ENCODE results near the gene JUNB. TPM values are rescaled to one million over a fixed set of nuclear protein-coding genes. Genes with fewer than 3 reads are reported as not detected.

The JUNB gene
- total RNA-seq, 1 experiment from 2014 or later: 194 TPM

DNA sequence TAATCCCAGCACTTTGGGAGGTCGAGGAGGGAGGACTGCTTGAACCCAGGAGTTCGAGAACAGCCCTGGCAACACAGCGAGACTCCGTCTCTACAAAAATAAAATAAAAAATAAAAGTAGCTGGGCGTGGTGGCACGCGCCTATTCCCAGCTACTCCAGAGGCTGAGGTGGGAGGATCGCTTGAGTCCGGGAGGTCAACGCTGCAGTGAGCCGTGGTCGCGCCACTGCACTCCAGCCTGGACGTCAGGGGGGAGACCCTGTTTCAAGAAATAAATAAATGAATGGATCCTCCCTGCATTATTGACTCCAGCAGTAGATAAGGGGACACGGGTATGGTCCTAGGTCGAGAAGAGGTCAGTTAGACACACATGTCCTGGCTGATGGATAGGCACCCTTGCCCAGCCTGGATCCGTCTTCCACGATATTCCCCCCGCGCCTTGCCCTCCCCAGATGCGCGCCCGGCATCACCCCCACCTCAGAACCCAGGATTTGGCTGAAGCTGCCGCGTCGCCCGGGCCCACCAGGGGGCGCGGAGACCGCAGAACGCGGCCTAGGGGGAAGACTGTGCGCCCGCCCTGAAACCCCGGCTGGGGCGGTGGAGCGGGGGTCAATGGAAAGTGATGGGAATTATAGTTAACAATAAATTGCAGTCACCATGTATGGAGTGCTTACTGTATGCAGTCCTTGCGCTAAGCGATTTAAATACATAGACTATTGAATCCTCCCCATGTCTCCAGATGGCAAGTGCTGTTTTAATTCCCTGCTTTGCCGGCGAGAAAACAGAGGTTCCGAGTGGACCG lies 13.9 kb upstream of the JUNB start (continued):
- TF ChIP-seq EGR1 (IDR thresholded peaks at IDR 0.05; ENCODE audit: low read depth): no peak

DNA sequence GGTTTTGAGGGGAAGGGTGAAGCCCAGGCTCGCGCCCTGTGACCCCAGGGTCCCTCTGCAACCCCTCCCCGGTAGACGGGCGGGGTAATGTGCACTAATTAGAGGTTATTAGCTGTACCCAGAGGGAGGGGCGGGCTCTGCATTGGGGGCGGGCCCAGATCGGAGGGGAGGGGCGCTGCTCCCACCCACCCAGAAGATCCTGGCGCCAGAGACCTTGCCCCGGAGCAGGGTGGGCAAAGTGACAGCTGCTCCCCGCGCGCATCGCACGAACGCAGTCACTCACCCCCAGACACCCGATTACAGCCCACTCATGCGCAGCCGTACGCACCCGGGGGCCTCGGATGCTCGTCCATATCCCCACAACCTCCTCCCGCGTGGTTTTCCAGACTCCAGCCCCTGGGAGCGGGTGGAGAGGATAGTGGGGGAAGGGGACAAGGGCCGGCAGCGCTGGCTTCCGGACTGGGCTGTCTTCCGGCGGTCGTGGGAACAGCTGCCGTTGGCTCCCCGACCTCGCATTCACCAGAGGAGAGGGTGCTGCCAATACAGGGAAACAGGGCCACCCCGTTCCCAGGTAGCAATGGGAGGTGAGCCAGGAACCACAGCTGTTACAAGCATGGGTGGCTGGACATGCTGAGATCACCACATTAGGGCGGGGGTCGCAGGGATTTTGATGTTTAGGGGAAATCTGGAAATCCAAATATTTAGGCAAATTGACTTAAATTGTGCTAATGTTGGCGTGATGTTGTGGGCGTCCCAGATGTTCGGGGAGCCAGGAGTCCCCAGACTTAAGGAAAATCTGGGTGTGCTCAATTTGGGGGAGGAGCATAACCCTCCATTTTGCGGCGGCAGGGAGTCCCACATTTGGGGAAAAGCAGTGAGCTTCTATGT lies 13.0 kb upstream of the JUNB start:
- H3K9ac ChIP-seq (ENCODE audit: low read length): peak overlapping the region; percentile 78
- ATAC-seq (peak; percentile 26), DNase-seq (ENCODE audit: low read depth, low spot score) (no peak)
- no peaks in the 10 kb centered on the region for H3K36me3 ChIP-seq (ENCODE audit: control insufficient read depth in 1 of 2, insufficient read depth in 2 of 2, low read length in 2 of 2)
- no peaks in the 10 kb centered on the region for H3K9me3 ChIP-seq (ENCODE audit: control insufficient read depth in 1 of 2, insufficient read depth in 1 of 2, low read depth in 1 of 2, low read length in 2 of 2)
- no peak overlapping the region for H2AFZ ChIP-seq (ENCODE audit: low read depth, low read length, poor library complexity, severe bottlenecking)
- H3K27ac ChIP-seq (ENCODE audit: low read depth, low read length): peak overlapping the region; percentile 96
- H3K4me1 ChIP-seq (ENCODE audit: control insufficient read depth in 1 of 2, insufficient read depth in 2 of 2, low read length in 2 of 2): peaks cover 53 to 80% of the 10 kb centered on the region in 2 experiments
- H3K79me2 ChIP-seq (ENCODE audit: insufficient read depth, low read length): peaks cover 6% of the 10 kb centered on the region; the same call in 1 of the 2 replicates
- TF ChIP-seq CEBPB (IDR thresholded peaks at IDR 0.05; ENCODE audit: low read depth) (no peak), ELF1 (IDR thresholded peaks at IDR 0.05; ENCODE audit: borderline replicate concordance, low read depth) (no peak), TCF7L2 (IDR thresholded peaks at IDR 0.05; ENCODE audit: borderline replicate concordance, extremely low read depth, insufficient read depth, insufficient read length) (no peak), SIN3A (IDR thresholded peaks at IDR 0.05; ENCODE audit: low read depth) (no peak), ZFX (IDR thresholded peaks at IDR 0.05) (no peak), SP1 (IDR thresholded peaks at IDR 0.05; ENCODE audit: low read depth) (peak; percentile 6; the same call in 1 of the 2 replicates), RAD21 (IDR thresholded peaks at IDR 0.05; ENCODE audit: low read depth) (no peak), EZH2 (IDR thresholded peaks at IDR 0.05) (no peak), CBX3 (IDR thresholded peaks at IDR 0.05; ENCODE audit: low read depth) (no peak), SRF (IDR thresholded peaks at IDR 0.05; ENCODE audit: low read depth) (no peak), POLR2AphosphoS5 (IDR thresholded peaks at IDR 0.05; ENCODE audit: low read depth, low read length) (peak; percentile 46), ZNF274 (IDR thresholded peaks at IDR 0.05; ENCODE audit: low read depth, low read length) (no peak), JUND (IDR thresholded peaks at IDR 0.05) (no peak)
- TF ChIP-seq, protein P1, sequence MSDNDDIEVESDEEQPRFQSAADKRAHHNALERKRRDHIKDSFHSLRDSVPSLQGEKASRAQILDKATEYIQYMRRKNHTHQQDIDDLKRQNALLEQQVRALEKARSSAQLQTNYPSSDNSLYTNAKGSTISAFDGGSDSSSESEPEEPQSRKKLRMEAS (IDR thresholded peaks at IDR 0.05): peak; percentile 82
- TF ChIP-seq, protein P2, sequence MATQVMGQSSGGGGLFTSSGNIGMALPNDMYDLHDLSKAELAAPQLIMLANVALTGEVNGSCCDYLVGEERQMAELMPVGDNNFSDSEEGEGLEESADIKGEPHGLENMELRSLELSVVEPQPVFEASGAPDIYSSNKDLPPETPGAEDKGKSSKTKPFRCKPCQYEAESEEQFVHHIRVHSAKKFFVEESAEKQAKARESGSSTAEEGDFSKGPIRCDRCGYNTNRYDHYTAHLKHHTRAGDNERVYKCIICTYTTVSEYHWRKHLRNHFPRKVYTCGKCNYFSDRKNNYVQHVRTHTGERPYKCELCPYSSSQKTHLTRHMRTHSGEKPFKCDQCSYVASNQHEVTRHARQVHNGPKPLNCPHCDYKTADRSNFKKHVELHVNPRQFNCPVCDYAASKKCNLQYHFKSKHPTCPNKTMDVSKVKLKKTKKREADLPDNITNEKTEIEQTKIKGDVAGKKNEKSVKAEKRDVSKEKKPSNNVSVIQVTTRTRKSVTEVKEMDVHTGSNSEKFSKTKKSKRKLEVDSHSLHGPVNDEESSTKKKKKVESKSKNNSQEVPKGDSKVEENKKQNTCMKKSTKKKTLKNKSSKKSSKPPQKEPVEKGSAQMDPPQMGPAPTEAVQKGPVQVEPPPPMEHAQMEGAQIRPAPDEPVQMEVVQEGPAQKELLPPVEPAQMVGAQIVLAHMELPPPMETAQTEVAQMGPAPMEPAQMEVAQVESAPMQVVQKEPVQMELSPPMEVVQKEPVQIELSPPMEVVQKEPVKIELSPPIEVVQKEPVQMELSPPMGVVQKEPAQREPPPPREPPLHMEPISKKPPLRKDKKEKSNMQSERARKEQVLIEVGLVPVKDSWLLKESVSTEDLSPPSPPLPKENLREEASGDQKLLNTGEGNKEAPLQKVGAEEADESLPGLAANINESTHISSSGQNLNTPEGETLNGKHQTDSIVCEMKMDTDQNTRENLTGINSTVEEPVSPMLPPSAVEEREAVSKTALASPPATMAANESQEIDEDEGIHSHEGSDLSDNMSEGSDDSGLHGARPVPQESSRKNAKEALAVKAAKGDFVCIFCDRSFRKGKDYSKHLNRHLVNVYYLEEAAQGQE (IDR thresholded peaks at IDR 0.05; ENCODE audit: low read depth): no peak
- H3K4me2 ChIP-seq (ENCODE audit: low read length): peak overlapping the region; percentile 85
- no peaks in the 10 kb centered on the region for H4K20me1 ChIP-seq (ENCODE audit: insufficient read depth)
- BruUV-seq (replicated peaks): no TSS peak
- H3K9me2 ChIP-seq (ENCODE audit: insufficient read depth): no peaks in the 10 kb centered on the region
- POLR2A ChIA-PET: interaction anchor here (1.1 to 8.8 kb wide), 3 partner anchors 12 to 28 kb away, joined by 4 to 172 read pairs (median 6); partner anchors contain the start of genes JUNB and RNASEH2A
- H3K4me3 ChIP-seq (replicated peaks in 1 of 2; ENCODE audit: low read depth in 1 of 2, low read length in 2 of 2): peak overlapping the region; percentile 66 to 68
- RAD21 ChIA-PET (ENCODE audit: low non-redundant PET in 1 of 2, low total read pairs in 2 of 2, uncharacterized antibody in 2 of 2, unreplicated experiment in 2 of 2): interaction anchor here (0.6 to 2.7 kb wide), 7 partner anchors 10 to 18 kb away, joined by 3 to 15 read pairs (median 5); partner anchors contain the start of gene JUNB (in 2 of the 2)
- CTCF ChIA-PET: interaction anchor here (1.0 to 7.0 kb wide), 9 partner anchors 12 to 69 kb away, joined by 3 to 88 read pairs (median 12); partner anchors contain the start of genes GET3, JUNB and RTBDN
- no peaks in the 10 kb centered on the region for H3K27me3 ChIP-seq (ENCODE audit: insufficient read depth, low read length)
- intact Hi-C loops (cut with micrococcal nuclease): loop anchor here (2.0 to 5.0 kb wide), 2 partner anchors 15 to 69 kb away; no protein-coding TSS in a partner anchor
